CD4-positive, alpha-beta T cell treated with Interleukin-12 subunit alpha and Interleukin-12 subunit beta, for 1 hour (primary cell): ENCODE results near the gene MSH5.

Experiments
- DNase-seq: peaks from one replicate; pipeline ENCODE4 v3.0.0-alpha.2; 2020

The MSH5 gene

DNA sequence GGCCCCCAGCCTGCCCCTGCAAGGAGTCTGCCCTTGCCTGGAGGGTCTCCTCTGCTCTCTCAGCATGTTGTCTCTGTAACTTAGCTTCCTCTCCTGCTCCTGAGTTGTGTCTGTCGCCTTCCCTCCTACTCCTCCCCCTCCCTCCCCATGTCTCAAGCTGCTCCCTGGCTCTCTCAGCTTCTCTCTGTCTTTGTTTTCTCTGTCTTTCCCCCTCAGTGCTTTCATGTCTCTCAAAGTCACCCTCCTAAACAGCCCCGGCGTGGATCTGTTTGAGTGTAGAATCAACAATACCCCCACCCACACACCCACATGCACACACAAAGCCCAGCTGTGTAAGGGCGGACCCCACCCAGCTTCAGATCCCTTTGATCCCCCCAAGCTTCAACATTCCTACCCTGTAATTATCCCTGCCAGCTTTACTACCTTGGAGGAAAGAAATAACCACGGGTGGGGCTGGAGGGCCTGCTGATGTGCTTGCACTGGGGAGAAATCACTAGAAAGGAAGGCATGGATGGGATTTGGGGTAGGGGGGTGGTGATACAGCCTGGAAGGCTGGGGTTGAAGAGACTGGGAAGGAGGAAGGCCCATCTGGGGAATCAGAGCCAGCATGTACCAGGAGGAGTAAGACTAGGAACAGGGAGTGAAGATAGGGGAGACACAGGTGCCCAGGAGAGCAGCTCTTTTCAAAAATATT, 25.7 kb upstream of the MSH5 start:
- DNase-seq, result no peak

- no peak for DNase-seq
Measured at GRCh38 chr6:31715022-31715958, 24.5 kb upstream of the MSH5 start, which contains the start of gene LY6G6D. Gene LY6G6D, plus strand, starts transcription at chr6:31715348. Its CDS starts 8 bp downstream, at chr6:31715356.

GRCh38 chr6:31717499-31718222, 22.1 kb upstream of the MSH5 start:
- no peak for DNase-seq

- no peak for DNase-seq
Measured at GRCh38 chr6:31718265-31718664, 21.5 kb upstream of the MSH5 start.

DNA sequence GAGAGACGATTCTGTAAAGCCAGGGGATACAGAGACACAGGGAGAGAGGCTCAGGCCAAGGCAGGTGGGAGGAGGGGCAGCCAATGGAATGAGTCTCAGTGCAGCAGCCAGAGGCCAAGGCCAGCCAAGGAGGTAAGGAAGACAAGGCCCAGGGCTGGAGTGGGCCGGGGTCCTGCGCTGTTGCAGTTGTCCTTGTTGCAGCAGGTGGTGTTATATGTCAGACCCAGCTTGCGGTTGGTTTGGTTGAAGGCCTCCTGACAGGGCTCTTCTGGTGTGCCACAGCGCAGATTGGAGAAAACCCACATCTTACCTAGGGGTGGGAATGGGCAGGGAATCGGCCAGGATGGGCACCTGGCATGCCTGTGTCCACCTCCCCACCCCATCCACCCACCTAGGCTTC, 20.8 kb upstream of the MSH5 start:
- DNase-seq, result no peak

GRCh38 chr6:31720196-31720770, 19.5 kb upstream of the MSH5 start:
- no peak for DNase-seq

GRCh38 chr6:31721351-31722020, 18.3 kb upstream of the MSH5 start, which contains the start of gene LY6G6C:
Gene LY6G6C, minus strand, starts transcription at chr6:31721746. Its CDS starts 67 bp downstream, at chr6:31721679.
- no peak for DNase-seq

DNA sequence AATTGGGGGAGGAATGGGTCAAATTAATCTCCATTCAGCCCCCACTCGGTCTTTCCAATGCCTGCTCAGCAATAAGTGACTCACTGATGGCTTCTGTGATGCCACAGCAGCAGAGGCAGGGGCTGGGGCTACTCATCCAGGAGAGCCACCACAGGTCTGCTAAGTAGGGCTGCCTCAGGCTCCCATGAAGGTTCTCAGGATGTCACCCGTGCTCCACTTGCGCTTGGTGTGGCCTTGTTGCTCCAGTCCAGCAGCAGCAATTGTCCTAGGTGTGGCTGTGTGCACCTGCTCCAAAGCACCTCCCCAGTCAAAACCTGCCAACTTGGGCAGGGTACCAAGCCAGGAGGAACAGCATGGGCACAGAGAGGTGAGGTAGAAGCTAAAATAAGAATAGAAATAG, 17.6 kb upstream of the MSH5 start:
- no peak for DNase-seq

- DNase-seq, result no peak
Measured at GRCh38 chr6:31723245-31723979, 16.4 kb upstream of the MSH5 start, which contains the start of gene MPIG6B. Gene MPIG6B, plus strand, starts transcription at chr6:31723373. Its CDS starts 11 bp downstream, at chr6:31723384.

- no peak for DNase-seq
Measured at GRCh38 chr6:31723980-31724691, 15.7 kb upstream of the MSH5 start.

DNA sequence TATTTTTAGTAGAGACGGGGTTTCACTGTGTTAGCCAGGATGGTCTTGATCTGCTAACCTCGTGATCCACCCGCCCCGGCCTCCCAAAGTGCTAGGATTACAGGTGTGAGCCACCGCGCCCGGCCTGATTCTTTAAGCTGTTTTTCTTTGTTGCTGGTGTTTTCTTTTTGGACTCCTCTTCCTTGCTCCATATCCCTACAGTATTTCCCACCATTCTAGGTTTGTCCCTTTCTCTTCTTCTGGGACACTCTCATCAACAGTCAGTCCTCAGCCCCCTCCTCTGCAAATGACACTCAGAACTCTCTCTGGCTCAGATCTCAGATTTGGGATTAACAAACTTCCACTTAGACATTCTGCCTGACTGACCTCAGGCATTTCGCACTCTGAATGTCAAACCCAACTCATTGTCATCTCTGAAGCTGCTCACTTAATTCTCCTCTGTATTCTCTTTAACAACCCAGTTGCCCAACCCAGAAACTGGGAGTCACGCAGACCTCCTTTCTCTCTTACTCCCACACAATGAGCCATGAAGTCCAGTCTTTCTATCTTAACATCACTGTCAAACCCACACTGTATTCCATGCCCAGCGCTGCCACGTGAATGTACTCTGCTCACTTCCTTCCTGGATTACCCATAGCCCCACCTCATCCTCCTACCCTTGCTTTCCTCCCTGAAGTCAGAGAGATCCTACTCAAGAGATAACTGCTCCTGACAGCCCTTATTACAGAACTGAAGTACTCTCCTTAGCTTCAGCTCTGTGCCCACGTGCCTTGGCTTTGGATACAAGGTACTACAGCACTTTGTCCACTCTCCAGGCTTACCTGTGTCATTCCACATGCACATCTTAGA, 14.1 kb upstream of the MSH5 start:
- no peak for DNase-seq

DNA sequence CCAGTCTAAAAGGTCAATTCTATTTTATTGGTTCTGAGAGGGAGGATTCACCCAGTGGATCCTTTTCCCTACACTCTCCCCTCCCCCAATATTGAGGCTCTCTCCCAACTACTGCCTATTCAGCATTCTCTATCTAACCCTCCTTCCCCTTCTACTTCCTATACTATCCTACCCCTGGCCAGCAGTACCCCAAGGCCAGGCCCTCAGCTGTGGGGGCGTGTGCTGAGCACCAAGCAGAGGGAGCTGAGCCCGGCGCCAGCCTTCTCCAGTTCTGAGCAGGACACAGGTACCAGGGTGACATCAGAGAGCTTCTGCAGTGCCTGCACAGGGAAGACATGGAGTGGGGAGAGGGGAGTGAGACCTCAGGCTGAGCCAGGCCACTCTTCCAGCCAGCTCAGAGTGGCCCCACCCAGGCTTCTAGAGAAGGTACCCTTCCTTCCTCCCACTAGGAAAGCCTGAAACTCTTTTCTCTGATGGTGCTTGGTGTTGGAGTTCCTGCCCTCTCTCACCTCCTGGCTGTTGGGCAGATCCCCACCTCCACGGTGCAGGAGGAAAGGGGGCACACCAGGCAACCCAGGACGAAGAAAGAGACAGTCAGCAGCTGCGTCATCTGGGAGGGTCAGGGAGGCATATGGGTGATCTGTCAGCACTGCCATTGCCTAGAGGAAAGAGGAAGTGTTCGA, 12.6 kb upstream of the MSH5 start:
- DNase-seq, result peak; percentile 31

DNA sequence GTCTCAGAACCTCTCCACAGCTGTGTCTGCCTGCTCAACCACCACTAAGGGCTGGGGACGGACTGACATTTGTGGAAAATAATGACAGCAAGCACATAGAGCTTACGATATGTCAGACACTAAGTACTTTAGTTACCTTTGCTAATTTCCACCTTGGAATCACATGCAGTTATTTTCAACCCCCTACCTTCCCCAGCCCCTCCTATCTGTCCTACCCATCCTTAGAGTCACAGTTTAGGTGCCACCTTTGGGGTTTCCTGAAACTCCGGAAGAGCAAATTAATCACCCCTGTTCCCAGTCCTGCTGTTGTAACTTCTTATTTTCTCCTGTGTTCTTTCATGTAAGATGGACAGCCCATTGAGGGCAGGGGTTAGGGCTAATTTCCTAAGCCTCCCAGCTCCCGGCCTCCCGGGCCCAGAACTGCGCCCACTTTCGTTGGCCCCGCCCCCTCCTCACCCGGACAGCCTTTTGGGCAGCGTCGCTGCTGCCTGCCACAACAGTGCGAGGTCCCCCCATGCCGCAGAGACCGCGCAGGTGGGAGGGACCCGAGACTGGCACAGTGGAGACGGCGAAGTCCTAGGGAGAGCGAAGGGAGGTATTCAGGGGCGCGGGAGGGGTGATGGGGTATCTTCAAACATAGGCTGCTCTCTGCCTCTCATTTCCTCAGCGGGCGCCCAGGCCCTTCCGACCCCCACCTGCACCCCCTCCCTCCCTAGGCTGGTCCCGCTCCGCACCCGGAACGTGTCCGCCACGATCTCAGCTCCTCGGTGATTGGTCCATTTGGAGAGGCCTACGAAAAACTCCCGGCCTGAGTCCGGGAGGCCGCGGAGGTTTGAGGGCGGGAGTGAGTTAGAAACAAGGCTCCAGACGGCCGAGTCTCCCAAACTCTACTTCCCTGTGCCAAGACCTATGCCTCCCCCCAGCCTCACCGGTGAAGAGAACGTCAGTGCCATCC, 11.8 kb upstream of the MSH5 start:
- no peak for DNase-seq

DNA sequence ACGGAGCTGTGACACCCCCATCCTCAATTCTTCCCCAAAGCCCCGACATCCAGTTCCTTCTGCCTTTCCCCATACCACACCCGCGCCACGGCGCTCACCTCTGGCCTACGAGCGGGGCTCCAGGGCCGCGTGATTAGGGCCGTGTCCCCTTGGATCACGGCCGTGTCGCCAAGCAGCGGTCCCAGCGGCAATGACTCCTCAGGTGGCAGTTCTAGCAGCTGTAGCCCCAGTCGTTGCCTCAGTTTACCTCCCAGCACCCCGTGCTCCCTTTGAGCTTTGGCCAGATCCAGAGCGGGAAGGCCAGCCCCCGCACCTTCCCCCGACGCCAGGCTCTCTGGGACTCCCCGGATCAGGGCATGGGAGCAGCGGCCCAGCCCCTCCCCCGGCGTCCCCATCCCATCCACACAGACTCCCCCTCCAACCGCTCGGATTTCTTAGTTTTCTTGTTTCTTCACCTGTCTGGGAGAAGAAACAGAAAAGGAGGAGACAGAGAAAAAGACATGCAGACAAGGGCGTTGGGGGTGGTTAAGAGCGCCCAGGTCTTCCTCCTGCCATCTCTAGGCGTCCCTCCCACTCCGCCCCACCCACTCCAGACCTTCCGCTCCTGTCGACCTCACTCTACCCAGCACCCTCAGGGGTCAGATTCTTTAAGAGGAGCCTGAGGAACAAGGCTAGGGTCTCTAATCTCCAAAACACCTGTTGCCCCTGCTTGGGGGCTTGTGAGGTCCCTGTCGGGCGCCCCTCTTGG, 10.9 kb upstream of the MSH5 start, which contains the start of gene DDAH2:
Gene DDAH2 (minus strand): TSS at position 533 of the 748 bp plus-strand sequence. CDS start 138 bp downstream, at position 395.
- no peak for DNase-seq

- peak; percentile 85 for DNase-seq
Measured at GRCh38 chr6:31729515-31729978, 10.3 kb upstream of the MSH5 start.

- peak; percentile 78 for DNase-seq
Measured at GRCh38 chr6:31729979-31730630, 9.7 kb upstream of the MSH5 start.
